ENCODE measurements around the gene ADAM12.
"Not testable (repeated sequence)": the region's sequence is repeated elsewhere in the genome, so short reads cannot be mapped to it uniquely, and the experiment has no call there.

Gene ADAM12

DNA sequence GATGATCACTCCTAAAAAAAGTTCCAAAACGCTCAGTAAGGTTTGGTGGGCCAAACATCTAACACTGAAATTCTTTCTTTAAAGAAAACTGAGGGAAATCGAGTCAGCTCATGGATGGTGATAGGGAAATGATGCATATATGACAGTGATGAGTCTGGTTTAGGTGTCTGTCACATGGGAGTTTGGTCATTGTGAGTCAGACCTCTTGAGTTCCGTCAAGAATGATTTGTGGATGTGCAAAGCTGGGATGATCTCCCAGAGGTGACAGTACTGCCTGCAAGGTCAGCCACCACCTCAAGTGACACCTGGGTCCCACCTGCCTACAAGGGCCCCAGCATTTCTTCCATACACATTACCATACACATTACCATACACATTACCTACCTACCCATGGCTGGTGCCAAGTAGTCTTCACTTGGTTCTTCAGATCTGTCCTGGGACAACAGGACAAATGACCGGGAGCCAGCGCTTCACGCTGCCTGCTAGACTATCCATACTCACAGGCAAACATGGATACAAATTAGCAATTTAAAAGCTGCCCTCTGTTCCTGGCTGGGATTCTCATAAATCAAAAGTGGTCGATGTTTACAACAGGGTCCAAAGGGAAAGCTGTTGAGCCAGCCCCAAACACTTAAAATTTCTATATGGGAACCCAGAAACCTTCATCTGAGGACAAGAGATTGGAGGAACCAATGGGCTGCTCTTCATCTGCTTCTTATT is 128.4 kb downstream of the ADAM12 start:
- no peak for DNase-seq

DNA sequence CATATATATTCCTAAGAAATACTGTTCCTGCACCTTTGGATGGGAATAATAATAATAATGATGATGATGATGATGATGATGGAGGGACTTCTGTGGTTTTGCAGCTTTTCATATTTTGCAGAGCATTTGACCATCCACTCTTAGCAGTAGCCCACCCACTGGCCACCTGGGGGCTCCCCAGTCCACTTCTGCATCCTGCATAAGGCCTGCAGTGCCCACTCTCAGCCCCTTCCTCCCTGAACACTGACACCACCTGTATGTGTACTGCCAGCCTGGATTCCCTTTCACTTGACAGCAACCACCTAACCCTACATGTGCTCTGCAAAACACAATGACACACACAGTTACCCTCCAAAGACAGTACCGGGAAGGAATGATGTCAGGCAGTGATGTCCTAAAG is 131.4 kb downstream of the ADAM12 start:
- no peak for DNase-seq

DNA sequence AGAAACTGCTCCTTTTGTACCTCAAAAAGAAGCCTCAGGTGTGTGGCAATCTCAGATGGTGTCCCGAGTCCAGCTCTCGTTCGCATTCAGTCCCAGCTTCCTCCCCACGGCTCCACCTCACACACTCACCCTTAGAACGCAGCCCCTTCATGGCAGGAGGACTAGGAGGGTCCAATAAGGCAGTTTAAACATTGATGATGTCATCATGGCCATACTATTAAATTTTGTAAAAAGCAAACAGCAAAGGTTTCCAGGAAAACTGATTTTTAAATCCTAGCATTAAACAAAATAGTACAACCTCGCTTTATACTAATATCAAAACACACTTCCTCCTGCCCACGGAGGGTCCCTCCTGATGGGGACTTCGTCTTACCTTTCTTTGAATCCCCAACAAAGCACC is 133.0 kb downstream of the ADAM12 start:
- DNase-seq = no peak

DNA sequence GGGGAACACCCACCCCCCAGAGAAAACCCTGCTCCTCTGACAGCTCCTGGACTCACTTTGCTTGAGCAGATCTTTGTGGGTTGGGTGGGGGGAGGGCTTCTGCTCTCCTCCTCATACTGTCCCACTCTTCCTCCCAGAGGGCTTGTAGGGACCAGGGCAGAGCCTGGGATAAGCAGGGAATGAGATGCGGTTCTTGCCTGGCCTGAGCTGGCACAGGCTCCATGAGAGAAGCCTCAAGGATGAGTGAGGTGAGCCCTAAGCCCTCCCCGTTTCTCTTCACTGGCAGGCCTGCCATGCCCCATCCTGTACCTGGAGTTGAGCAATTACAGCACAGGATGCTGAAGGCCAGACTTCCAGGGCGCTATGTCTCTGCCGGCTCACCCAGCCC is 134.7 kb downstream of the ADAM12 start:
- DNase-seq = no peak

DNA sequence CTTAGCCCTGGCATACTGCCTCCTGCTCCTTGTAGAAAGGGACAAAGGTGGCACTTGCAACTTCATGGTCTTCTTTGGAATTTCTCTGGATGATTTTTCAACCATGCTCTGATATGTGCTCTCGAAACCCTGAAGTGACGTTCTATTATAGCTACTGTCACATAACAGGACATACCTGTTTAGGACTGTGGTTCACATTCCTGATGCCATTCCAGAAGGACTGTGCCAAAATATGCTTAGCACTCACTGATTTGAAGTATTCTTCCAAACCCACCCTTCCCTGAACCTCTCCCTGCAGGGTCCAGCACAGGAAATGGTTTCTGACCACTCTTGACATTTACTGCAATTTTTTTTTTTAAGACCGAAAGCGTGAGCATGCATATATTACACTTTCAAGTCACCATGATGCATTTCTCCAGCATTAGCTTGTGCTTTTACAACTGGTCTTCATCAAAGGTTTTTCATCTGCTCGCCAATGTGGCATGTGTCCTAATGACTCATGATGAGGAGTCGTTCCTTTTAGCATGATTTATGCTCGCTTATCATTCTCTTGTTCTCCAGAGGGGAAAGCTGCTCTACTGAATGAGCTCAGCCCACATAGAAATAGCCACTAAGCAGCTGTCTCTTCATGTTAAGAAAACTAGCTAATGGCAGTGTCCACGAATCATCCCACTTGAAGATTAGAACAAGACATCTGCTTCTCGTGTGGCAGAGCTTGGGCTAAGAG is 135.2 kb downstream of the ADAM12 start:
- peak in 1 of 3 donors; percentile 3 for DNase-seq

DNA sequence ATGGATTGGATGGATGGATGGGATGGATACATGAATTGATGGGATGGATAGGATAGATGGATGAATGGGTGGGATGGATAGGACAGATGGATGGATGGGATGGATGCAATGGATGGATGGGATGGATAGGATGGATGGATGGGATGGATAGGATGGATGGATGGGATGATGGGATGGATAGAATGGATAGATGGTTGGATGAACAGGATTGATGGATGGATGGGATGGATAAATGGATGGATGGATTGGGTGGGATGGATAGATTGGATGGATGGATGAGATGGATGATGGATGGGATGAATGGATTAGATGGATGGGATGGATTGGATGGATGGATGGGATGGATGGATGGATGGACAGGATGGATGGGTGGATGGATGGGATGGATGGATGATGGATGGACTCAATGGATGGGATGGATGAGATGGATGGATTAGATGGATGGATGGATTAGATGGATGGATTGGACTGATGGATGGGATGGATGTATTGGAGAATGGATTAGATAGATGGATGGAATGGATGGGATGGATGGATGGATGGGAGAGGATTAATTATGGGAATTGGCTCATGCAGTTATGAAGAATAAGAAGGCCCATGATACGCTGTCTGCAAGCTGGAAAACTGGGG is 136.4 kb downstream of the ADAM12 start:
- DNase-seq = no peak

DNA sequence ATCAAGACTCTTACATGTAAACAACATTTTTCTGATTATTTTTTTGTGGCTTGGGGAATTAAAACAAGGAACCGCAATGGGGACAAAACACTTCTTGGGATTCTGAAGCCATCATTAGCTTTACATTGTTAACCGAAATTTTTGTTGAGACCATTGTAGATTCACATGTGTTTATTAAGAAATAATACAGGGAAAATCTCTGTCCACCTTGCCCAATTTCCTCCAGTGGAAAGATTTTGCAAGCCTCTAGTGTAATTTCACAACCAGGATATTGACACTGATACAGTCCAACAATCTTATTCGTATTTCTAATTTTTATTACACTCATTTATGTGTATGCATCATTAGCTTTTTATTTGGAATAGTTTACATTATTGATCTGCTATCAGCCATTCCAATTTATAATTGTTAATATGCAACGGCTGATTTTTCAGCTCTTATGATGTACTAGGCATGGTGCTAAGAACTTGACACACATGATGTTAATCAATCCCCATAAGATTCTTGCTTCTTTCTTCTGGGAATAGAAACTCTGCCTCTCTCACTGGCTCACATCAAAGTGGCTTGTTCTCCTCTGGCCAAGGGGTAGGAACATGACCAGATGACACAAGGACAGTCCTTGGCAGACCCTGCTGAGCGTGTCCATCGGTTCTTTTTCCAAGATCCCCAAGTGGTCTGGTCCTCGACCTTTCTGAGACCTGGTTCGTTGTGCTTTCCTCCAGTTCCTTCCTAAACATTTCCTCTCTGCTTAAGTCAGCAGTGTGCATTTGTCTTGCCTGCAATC is 137.6 kb downstream of the ADAM12 start:
- peak in 1 of 3 donors; percentile 10 for DNase-seq

DNA sequence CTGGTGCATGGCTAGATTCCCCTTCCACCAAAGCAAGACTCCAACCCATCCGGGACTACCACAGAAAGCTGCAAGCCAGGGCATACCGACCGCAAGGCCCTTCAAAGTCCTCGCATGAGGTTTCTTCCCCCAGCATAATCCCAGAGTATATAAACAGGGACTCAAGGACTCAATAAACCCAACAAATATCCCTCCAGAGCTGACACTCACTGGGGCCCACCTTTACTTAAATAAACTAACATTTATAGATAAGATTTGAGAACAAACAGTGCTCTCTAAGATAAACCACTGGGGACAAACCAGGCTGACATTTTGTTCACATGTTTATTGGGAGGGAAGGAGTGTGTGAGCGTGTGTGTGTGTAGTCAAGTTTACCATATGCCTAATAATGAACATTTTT is 138.2 kb downstream of the ADAM12 start:
- no peak for DNase-seq

DNA sequence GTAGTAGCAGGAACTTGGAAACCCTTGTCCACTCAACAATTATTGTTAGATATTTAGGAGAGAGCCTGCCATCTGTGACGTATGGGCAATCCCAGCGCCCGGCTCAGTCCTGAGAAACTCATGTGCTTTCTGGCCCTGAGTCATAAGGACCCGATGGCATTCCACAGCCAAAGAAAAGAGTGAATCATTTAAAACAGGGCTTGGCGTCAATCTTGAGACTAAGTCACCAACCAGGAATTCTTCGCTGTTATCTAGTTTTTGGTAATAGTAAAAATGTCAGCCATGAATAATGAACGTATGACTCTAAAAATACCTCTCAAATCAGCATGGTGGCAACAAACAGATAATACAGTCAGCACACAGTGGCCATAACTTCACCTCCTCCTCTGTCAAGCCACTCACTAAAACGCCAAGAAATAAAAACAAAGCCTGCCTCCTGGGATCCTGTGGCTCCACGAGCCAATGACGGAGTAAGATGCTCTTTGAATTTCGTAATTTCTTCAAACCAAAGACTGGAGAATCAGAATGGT is 140.8 kb downstream of the ADAM12 start:
- DNase-seq = peak in 1 of 3 donors; percentile 4

DNA sequence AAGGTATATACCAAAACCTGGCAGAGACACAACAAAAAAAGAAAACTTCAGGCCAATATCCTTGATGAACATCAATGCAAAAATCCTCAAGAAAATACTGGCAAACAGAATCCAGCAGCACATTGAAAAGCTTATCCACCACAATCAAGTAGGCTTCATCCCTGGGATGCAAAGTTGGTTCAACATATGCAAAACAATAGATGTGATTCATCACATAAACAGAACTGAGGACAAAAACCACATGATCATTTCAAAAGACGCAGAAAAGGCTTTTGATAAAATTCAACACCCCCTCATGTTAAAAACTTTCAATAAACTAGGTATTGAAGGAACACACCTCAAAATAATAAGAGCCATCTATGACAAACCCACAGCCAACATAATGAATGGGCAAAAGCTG is 141.9 kb downstream of the ADAM12 start:
- DNase-seq = not testable (repeated sequence)

DNA sequence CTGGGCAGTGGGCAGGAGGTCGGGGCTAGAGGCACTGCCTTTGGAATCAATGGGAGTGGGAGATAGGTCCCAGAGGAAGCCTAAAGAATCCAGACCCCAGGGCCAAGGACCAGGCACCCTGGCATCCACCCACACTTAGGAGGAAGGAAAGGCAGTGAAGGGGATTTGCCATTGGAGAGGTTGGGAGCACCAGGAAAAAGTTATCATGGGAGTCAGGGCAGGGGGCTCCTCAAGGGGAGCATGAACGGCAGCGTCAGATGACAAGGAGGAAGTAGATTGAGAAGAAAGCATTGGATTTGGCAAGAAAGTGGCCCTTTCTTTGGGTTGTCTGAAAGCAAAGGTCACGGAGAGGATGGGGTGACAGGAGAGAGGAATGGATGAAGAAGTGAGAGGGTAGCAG is 142.8 kb downstream of the ADAM12 start:
- no peak for DNase-seq

DNA sequence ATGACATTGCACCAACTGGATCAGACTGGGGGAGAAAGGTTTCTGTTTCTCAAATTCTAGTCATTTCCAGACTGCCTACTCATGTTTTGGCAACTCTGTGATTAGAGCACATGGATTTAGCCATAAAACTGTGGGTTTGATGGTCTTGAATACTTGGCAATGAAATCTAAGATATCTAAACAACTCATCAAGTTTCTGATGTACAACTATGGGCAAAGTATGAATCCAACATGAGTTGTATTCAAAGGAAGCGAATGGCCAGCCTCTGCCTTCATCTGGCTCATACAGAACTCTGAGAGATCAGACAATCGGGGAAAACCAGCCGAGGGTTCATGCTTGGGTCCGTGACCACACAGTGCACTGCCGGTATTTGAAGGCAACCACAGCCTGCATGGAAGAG is 144.3 kb downstream of the ADAM12 start:
- no peak for DNase-seq

DNA sequence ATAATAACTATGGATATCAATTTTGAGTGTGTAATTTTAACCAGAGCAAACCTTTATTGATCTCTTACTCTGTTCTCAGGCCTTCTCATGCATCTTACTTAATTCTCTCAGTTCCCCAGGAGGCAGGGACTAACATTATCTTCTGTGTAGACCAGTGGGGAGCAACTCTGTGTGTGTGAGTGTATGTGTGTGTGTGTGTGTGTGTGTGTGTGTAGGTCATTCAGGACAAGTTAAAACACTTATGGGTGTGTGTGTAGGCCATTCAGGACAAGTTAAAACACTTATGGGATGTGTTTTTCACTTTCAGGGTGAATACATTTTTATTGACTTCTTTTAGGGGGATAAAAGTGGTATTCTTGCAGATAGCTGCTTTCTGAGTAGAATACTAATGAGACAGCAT is 145.0 kb downstream of the ADAM12 start:
- DNase-seq = no peak

DNA sequence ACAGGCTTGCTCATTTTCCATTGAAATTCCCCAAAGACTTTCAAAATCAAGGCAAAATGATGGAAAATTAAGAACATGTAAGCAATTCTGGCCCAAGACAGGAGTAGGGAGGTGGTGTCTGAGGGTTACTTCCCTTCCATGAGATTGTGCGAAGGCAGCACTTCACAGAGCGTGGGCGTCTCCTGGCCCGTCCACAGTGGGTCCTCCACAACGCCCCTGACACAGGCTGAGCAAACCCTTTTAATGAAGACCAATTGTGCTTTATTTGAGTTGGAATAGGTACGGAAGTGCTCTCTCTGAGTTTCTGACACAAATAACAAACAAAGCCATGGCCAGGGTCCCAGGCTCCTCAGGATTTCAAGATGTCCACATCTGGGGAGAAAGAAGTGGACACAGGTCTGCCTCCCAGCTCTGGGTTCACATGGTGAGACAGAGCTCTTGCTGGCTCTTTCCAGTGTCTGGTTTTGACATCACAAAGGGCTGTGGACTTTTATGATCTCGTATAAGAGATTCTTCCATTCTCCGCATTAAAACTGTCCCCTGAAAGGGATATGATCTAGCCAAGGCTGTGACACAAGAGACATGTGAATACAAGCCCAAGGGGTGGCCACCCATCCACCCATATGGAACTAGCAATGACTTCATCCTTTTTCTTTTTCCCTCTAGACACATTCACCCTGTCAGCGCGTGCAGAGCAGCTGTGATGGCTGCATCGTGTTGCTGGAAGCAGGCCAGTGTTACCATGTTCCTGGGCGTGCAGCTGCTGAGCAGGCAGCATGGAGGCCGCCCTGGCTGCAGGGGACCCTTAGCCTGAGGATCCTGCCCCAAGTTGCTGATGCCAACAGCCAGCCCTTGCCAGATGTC is 145.6 kb downstream of the ADAM12 start:
- no peak for DNase-seq

DNA sequence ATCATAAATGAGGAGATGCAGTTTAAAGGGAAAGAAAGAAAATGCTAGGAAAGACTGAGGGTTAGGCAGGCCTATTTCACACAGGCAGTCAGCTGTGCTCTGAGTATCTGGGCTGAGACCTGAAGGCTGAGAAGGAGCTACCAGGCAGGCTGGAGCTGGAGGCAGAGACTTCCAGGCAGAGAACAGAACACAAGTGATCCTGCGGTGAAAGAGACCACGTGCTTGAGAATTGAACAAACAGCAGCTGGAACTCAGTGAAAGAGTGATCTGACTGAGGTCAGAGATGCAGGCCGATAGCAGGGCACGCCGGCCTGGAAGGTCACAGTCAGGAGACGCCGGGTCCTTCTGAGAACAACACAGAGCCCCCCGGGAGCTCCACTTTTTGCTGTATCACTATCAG is 147.8 kb downstream of the ADAM12 start:
- no peak for DNase-seq

DNA sequence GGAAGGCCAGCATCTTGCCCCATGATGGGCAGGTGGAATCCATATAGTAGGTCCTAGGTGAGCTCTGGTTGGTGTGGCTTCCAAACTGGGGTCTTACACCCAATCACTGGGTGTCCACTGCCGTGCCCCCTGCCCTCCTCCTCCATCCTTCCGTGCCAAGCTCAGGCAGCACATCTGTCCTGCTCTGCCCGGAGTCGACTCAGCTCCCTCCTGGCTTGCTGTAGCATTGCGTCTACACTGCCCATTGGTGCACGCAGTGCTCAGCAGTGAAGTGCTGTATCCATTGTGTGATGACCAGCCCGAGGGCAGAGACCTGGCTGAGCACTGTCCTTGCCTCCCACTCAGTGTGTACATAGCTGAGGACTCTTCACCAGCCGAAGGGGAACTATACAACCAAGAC is 148.4 kb downstream of the ADAM12 start:
- DNase-seq = no peak

DNA sequence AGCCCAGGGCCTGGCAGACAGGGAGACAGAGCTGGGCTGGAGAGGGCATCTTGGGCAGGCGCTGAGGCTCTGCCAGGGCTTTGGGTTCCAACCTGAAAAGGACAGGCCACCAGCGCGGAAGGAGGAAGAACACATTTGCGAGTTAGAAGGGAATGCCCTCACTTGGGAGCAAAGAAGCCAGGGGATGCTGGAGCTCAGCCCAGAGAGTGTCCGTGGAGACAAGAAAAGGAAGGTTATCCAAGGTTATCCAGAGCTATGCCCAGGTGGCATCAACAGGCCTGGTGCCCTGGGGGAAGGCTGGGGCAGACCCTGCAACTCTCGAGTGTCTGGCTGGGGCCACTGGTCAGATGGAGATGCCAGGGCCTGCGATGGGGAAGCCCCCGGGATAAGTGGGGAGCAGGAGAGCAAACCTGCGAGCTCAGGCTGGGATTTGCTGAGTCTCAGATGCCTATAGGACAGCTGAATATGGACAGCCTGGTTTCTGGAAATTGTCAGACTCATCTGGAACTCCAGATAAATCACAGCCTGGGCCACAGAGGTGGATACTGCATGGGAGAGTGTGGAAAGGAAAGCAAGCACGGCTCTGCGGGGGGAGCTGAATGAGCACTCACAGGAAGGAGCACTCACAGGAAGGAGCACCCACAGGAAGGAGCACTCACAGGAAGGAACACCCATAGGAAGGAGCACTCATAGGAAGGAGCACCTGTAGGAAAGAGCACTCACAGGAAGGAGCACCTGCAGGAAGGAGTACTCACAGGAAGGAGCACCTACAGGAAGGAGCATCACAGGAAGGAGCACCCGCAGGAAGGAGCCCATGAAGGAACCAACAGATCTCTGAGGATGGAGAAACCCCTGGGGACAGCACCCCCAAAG is 152.1 kb downstream of the ADAM12 start:
- no peak for DNase-seq

DNA sequence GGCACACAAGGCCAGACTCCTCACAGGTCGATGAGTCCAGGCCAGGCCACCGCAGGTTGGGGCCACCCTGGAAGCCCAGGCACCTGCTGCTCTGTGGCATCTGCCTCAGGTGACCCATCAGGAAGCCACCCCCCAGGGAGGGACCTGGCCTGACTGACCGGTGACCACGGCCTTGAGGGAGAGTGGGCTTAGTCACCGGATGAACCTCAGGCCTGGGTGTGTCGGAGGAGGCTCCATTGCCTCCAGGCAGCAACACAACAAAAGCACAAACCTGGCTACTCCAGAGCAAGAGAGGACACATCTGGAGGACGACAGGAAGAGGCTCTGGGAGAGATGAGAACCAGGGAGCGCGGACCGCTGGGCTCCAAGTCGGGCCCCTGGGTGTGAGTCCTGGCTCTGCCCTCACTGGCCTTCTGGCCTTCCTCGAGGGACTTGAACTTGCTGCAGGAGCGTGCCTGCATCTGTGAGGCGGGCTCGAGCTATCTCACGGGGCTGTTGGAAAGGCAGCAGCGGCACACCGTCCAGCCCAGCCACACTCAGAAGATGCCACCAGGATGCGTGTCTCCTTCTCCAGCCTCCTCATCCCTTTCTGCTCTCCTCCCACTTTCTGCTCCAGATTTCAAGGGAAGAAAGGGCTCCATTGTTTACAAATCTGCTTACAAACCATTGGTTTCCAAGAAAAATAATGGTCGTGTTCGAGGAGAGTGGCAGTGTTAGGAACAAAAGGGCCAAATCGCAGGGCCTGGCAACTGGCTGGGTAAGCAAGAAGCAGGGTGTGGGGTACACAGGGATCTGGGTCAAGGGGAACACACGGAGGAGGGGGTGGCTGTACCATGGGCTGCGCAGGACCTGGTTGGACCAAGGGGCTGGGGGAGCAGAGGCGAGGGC is 152.9 kb downstream of the ADAM12 start:
- DNase-seq = no peak

DNA sequence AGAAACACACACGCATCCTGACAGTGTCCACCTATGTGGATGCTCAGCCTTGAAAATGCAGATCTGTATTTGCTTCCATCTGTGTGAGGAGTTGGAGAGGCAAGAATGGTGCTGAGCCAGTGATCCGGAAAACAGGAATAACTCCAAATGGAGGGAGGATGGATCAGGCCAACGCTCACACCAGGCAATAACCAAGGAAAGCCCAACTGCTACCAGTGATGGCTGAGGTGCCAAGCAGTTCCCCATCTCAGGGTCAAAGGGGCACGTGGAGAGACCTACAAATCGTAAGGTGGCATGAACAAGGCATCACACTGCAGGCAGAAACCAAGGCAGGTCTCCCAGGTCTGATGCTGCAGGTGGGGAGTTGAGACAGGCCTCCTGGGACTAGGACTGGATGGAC is 153.6 kb downstream of the ADAM12 start:
- no peak for DNase-seq
